ENCODE measurements around the gene CETP. TPM values are rescaled to one million over a fixed set of nuclear protein-coding genes. Genes with fewer than 3 reads are reported as not detected.

Gene CETP
- total RNA-seq, 1 donor from 2014 or later, result 18.5 TPM

Other genes with a start within 250 kb of the CETP start
- gene NUP93, start 231.8 kb upstream of the CETP start, total RNA-seq, result 55.6 and 57.0 TPM in 2 replicates
- gene SLC12A3, start 96.7 kb upstream of the CETP start, total RNA-seq, result not detected in 2 replicates
- 51.7 and 83.3 TPM in 2 replicates for gene HERPUD1, start 29.8 kb upstream of the CETP start, total RNA-seq
- gene NLRC5, start 27.6 kb downstream of the CETP start, total RNA-seq, result 10.9 and 33.2 TPM in 2 replicates
- 78.4 and 81.0 TPM in 2 replicates for gene CPNE2, start 130.6 kb downstream of the CETP start, total RNA-seq
- gene PSME3IP1, start 224.1 kb downstream of the CETP start, total RNA-seq, result 52.3 and 59.0 TPM in 2 replicates
- gene RSPRY1, start 224.4 kb downstream of the CETP start, total RNA-seq, result 36.8 and 47.1 TPM in 2 replicates

Data from glomerular endothelial cell (primary cell).